H1 (cell line): ENCODE measurements around the gene COL20A1.

ENCODE experiments used
- CEBPB ChIP-seq: IDR thresholded peaks from 2 replicates; pipeline ENCODE4 v1.6.1; 2012; ENCODE audit warnings: low read depth, low read length
- CHD2 ChIP-seq: IDR thresholded peaks from 2 replicates; pipeline ENCODE4 v1.6.1; 2012; ENCODE audit warnings: low read length, improper control_type of control experiment
- CTCF ChIP-seq, 3 experiments: IDR thresholded peaks; 1 replicate in 2 of 3; 2 replicates in 1 of 3; pipeline versions ENCODE4 v1.5.1 to v1.6.1; 2011; ENCODE audit warnings: low read length in 3 of 3, mild to moderate bottlenecking in 3 of 3, inconsistent platforms in 2 of 3, low read depth in 1 of 3, moderate library complexity in 1 of 3; ENCODE audit not compliant: insufficient read depth in 1 of 3; ENCODE audit errors: control extremely low read depth in 1 of 3
- JUN ChIP-seq: IDR thresholded peaks from 2 replicates; pipeline ENCODE4 v1.6.1; 2011; ENCODE audit warnings: low read depth, mild to moderate bottlenecking, improper control_type of control experiment, low read length
- JUND ChIP-seq: IDR thresholded peaks from 2 replicates; pipeline ENCODE4 v1.6.1; 2011; ENCODE audit warnings: mild to moderate bottlenecking, improper control_type of control experiment, low read length
- KDM1A ChIP-seq: fragments of 200-600, 300-600 bp; sonication (generic); IDR thresholded peaks from 2 replicates; pipeline ENCODE4 v1.7.1; 2016; ENCODE audit warnings: mild to moderate bottlenecking, low read length, borderline replicate concordance
- POLR2A ChIP-seq, 2 experiments: IDR thresholded peaks; 1 replicate in 1 of 2; 2 replicates in 1 of 2; pipeline ENCODE4 v1.6.1; 2011; ENCODE audit warnings: low read depth in 2 of 2, low read length in 2 of 2, mild to moderate bottlenecking in 2 of 2; ENCODE audit errors: control extremely low read depth in 1 of 2
- POLR2AphosphoS5 ChIP-seq: IDR thresholded peaks from 2 replicates; pipeline ENCODE4 v1.6.1; 2011; ENCODE audit warnings: low read depth, low read length
- SIX5 ChIP-seq: IDR thresholded peaks from 2 replicates; pipeline ENCODE4 v1.6.1; 2011; ENCODE audit warnings: mild to moderate bottlenecking, low read depth, low read length
- SP1 ChIP-seq: IDR thresholded peaks from 2 replicates; pipeline ENCODE4 v1.6.1; 2011; ENCODE audit warnings: low read depth, low read length

DNA sequence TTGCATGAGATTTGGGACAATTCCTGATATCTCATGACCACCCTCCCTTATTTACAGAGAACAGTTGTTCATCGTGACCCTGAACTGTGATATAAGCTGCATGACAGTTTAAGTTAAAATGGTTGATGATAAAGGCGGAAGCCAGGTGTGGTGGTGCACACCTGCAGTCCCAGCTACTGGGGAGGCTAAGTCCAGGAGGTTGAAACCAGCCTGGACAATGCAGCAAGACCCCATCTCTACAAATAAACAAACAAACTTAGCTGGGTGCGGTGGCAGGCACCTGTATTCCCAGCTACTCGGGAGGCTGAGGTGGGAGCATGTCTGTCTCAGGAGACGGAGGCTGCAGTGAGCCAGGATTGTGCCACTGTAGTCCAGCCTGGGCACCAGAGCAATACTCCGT lies 24.1 kb downstream of the COL20A1 start:
- TF ChIP-seq KDM1A (no peak), CTCF (IDR thresholded peaks at IDR 0.05; ENCODE audit: control extremely low read depth in 1 of 3, insufficient read depth in 1 of 3, low read depth in 1 of 3, low read length in 3 of 3) (no peak), JUN (no peak), SIX5 (no peak), JUND (no peak), SP1 (no peak), CEBPB (no peak), CHD2 (no peak), POLR2A (IDR thresholded peaks at IDR 0.05; ENCODE audit: control extremely low read depth in 1 of 2, low read depth in 2 of 2, low read length in 2 of 2) (no peak), POLR2AphosphoS5 (no peak)
